T-helper 2 cell (primary cell): ENCODE results near the gene PRR29.

Experiments
- DNase-seq, 5 experiments: peaks; one replicate each; pipeline versions ENCODE4 v3.0.0 to v3.0.0-alpha.2; 2012 to 2022

The PRR29 gene

GRCh38 chr17:64016231-64016784 lies 18.2 kb downstream of the PRR29 start:
- DNase-seq: peak in 1 of 5 experiments; percentile 58

GRCh38 chr17:64016974-64017373 lies 18.8 kb downstream of the PRR29 start:
- no peak for DNase-seq

- DNase-seq: no peak
These were observed 19.3 kb downstream of the PRR29 start for GRCh38 chr17:64017381-64017980.

- DNase-seq: peak in 2 of 5 experiments; percentile 17 to 70
These were observed 21.4 kb downstream of the PRR29 start for GRCh38 chr17:64019551-64019961.

GRCh38 chr17:64020056-64020766 lies 22.1 kb downstream of the PRR29 start, which contains the start of gene ICAM2:
Gene ICAM2 (minus strand): TSS chr17:64020633. CDS start chr17:64006691, 13,942 bp downstream.
- DNase-seq: peak; percentile 68 to 99 (median 90)

- no peak for DNase-seq
These were observed 24.5 kb downstream of the PRR29 start for GRCh38 chr17:64022611-64023063.

- peak in 1 of 5 experiments; percentile 49 for DNase-seq
These were observed 26.1 kb downstream of the PRR29 start for GRCh38 chr17:64024215-64024654.

- peak in 4 of 5 experiments; percentile 25 to 91 (median 56) for DNase-seq
These were observed 26.9 kb downstream of the PRR29 start for GRCh38 chr17:64024781-64025731.

- peak; percentile 78 to 97 (median 94) for DNase-seq
These were observed 27.7 kb downstream of the PRR29 start for GRCh38 chr17:64025732-64026294.

- DNase-seq: peak; percentile 39 to 82 (median 56)
These were observed 30.8 kb downstream of the PRR29 start for GRCh38 chr17:64028874-64029464.

- DNase-seq: no peak
These were observed 33.9 kb downstream of the PRR29 start for GRCh38 chr17:64032081-64032480.

- DNase-seq: no peak
These were observed 38.2 kb downstream of the PRR29 start for GRCh38 chr17:64036198-64036922.

- DNase-seq: no peak
These were observed 39.0 kb downstream of the PRR29 start for GRCh38 chr17:64037180-64037579.

GRCh38 chr17:64037802-64038201 lies 39.7 kb downstream of the PRR29 start:
- DNase-seq: no peak

- DNase-seq: no peak
These were observed 40.4 kb downstream of the PRR29 start for GRCh38 chr17:64038331-64039105.

- DNase-seq: no peak
These were observed 40.9 kb downstream of the PRR29 start for GRCh38 chr17:64039106-64039400.

- DNase-seq: no peak
These were observed 42.1 kb downstream of the PRR29 start for GRCh38 chr17:64040206-64040605.

GRCh38 chr17:64041912-64042311 lies 43.8 kb downstream of the PRR29 start:
- no peak for DNase-seq

GRCh38 chr17:64042700-64043485 lies 44.7 kb downstream of the PRR29 start:
- DNase-seq: no peak

- DNase-seq: no peak
These were observed 47.0 kb downstream of the PRR29 start for GRCh38 chr17:64045176-64045575.
